ENCODE data around the gene MMRN1.

DNA sequence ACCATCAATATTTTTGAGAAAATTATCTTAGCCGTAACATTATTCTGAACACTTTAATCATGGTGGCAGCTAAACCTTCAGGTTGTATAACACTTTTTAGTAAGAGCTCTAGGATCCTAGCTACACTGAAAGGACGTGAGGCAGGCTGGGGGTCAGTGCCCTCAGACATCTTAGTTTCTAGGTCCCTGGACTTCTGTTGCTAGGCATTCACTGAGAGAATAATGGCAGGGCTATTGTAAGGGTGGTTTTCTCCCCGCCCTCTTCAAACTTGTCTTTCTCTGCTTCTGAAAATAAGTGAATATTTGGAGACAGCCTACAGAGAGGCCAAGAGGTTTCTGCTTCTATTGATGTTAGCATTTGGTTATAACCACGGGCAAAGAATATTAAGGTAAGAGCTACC lies 15.4 kb upstream of the MMRN1 start:
- TF ChIP-seq, protein P1, sequence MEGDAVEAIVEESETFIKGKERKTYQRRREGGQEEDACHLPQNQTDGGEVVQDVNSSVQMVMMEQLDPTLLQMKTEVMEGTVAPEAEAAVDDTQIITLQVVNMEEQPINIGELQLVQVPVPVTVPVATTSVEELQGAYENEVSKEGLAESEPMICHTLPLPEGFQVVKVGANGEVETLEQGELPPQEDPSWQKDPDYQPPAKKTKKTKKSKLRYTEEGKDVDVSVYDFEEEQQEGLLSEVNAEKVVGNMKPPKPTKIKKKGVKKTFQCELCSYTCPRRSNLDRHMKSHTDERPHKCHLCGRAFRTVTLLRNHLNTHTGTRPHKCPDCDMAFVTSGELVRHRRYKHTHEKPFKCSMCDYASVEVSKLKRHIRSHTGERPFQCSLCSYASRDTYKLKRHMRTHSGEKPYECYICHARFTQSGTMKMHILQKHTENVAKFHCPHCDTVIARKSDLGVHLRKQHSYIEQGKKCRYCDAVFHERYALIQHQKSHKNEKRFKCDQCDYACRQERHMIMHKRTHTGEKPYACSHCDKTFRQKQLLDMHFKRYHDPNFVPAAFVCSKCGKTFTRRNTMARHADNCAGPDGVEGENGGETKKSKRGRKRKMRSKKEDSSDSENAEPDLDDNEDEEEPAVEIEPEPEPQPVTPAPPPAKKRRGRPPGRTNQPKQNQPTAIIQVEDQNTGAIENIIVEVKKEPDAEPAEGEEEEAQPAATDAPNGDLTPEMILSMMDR (IDR thresholded peaks at IDR 0.05) = no peak
- TF ChIP-seq POLR2A (IDR thresholded peaks at IDR 0.05) = no peak
